Measurements from ENCODE around the gene A4GALT. TPM values are rescaled to one million over a fixed set of nuclear protein-coding genes. Genes with fewer than 3 reads are reported as not detected.
"Not testable (repeated sequence)": the region's sequence is repeated elsewhere in the genome, so short reads cannot be mapped to it uniquely, and the experiment has no call there.

A4GALT gene
- total RNA-seq, 1 experiment from 2014 or later = 1.8 TPM

GRCh38 chr22:42682113-42682851 lies 38.4 kb downstream of the A4GALT start:
- no peak for DNase-seq (ENCODE audit: low spot score)

GRCh38 chr22:42680648-42681047 lies 40.0 kb downstream of the A4GALT start:
- DNase-seq (ENCODE audit: low spot score) = peak; percentile 87

GRCh38 chr22:42679691-42680090 lies 41.0 kb downstream of the A4GALT start:
- DNase-seq (ENCODE audit: low spot score) = no peak

GRCh38 chr22:42678894-42679293 lies 41.8 kb downstream of the A4GALT start:
- DNase-seq (ENCODE audit: low spot score) = no peak

- DNase-seq (ENCODE audit: low spot score) = not testable (repeated sequence)
These were observed 42.7 kb downstream of the A4GALT start for GRCh38 chr22:42677936-42678335.

- no peak for DNase-seq (ENCODE audit: low spot score)
These were observed 44.5 kb downstream of the A4GALT start for GRCh38 chr22:42676059-42676607.

- DNase-seq (ENCODE audit: low spot score) = no peak
These were observed 46.7 kb downstream of the A4GALT start for GRCh38 chr22:42673898-42674401.

- DNase-seq (ENCODE audit: low spot score) = not testable (repeated sequence)
These were observed 47.6 kb downstream of the A4GALT start for GRCh38 chr22:42673071-42673470.

- no peak for DNase-seq (ENCODE audit: low spot score)
These were observed 49.6 kb downstream of the A4GALT start for GRCh38 chr22:42670921-42671709.

- DNase-seq (ENCODE audit: low spot score) = no peak
These were observed 50.6 kb downstream of the A4GALT start for GRCh38 chr22:42670046-42670445.

- not testable (repeated sequence) for DNase-seq (ENCODE audit: low spot score)
These were observed 54.3 kb downstream of the A4GALT start for GRCh38 chr22:42666393-42666792.

GRCh38 chr22:42664976-42665831 lies 55.5 kb downstream of the A4GALT start:
- no peak for DNase-seq (ENCODE audit: low spot score)

- no peak for DNase-seq (ENCODE audit: low spot score)
These were observed 58.5 kb downstream of the A4GALT start for GRCh38 chr22:42661985-42662831.

GRCh38 chr22:42656578-42656977 lies 64.1 kb downstream of the A4GALT start:
- DNase-seq (ENCODE audit: low spot score) = no peak

GRCh38 chr22:42655693-42656092 lies 65.0 kb downstream of the A4GALT start:
- DNase-seq (ENCODE audit: low spot score) = no peak

- no peak for DNase-seq (ENCODE audit: low spot score)
These were observed 66.1 kb downstream of the A4GALT start for GRCh38 chr22:42654436-42655073.

GRCh38 chr22:42653999-42654398 lies 66.7 kb downstream of the A4GALT start:
- DNase-seq (ENCODE audit: low spot score) = no peak

- DNase-seq (ENCODE audit: low spot score) = no peak
These were observed 69.5 kb downstream of the A4GALT start for GRCh38 chr22:42651134-42651533.

GRCh38 chr22:42649246-42650099 lies 71.2 kb downstream of the A4GALT start, which contains the start of gene CYB5R3:
CYB5R3 (minus strand) TSS chr22:42649392; CDS start chr22:42649315, 77 bp downstream.
- DNase-seq (ENCODE audit: low spot score) = peak; percentile 46

Data from A172 (cell line).